ENCODE results near the gene UGT1A1.

DNA sequence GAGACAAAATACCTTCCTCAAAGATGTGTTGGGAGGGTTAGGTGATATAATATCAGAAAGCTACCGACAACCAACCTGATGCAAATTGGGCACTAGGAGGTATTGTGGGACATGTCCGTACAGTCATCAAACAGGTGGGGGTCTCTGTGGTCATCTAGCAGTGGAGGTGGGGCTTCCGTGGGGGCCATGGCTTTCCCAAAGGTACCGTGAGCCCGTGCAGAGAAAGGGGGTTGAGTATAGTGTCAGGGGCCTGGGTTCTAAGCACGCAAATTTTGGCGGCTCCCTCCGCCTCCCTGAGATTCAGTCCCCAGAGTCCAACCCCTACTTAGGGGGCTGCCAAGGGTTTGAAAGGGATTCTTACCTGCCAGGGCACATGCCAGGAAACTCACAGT is 61.6 kb downstream of the UGT1A1 start:
- no peak for TF ChIP-seq POLR2A (IDR thresholded peaks at IDR 0.05; ENCODE audit: low read depth, low read length)
- TF ChIP-seq, protein P1, sequence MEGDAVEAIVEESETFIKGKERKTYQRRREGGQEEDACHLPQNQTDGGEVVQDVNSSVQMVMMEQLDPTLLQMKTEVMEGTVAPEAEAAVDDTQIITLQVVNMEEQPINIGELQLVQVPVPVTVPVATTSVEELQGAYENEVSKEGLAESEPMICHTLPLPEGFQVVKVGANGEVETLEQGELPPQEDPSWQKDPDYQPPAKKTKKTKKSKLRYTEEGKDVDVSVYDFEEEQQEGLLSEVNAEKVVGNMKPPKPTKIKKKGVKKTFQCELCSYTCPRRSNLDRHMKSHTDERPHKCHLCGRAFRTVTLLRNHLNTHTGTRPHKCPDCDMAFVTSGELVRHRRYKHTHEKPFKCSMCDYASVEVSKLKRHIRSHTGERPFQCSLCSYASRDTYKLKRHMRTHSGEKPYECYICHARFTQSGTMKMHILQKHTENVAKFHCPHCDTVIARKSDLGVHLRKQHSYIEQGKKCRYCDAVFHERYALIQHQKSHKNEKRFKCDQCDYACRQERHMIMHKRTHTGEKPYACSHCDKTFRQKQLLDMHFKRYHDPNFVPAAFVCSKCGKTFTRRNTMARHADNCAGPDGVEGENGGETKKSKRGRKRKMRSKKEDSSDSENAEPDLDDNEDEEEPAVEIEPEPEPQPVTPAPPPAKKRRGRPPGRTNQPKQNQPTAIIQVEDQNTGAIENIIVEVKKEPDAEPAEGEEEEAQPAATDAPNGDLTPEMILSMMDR (IDR thresholded peaks at IDR 0.05 in 2 of 3, conservative IDR thresholded peaks at IDR 0.05 in 1 of 3; ENCODE audit: control insufficient read depth in 2 of 3, extremely low read depth in 1 of 3, insufficient read depth in 1 of 3, low read depth in 3 of 3, low read length in 3 of 3) = no peak

Measured in GM12878 (cell line).